Liver (tissue), 3 donors: ENCODE results near the gene CDH23.

ENCODE experiments used
- CTCF ChIP-seq: fragments of 150-350 bp; IDR thresholded peaks from 2 replicates; pipeline ENCODE4 v1.5.1; 2017; ENCODE audit warnings: improper control_type of control experiment, low read depth, low read length; ENCODE audit not compliant: missing input control
- FOXA1 ChIP-seq: IDR thresholded peaks from 2 replicates; pipeline ENCODE4 v1.6.1; 2016; ENCODE audit warnings: antibody characterized with exemption
- RAD21 ChIP-seq, 2 donors: IDR thresholded peaks; 2 replicates each; pipeline ENCODE4 v1.6.1; 2016; ENCODE audit warnings: antibody characterized with exemption in 2 of 2, mild to moderate bottlenecking in 2 of 2
- REST ChIP-seq: IDR thresholded peaks from 2 replicates; pipeline ENCODE4 v1.6.1; 2016; ENCODE audit warnings: antibody characterized with exemption, mild to moderate bottlenecking
- YY1 ChIP-seq: IDR thresholded peaks from 2 replicates; pipeline ENCODE4 v1.6.1; 2016; ENCODE audit warnings: antibody characterized with exemption, mild to moderate bottlenecking
- TF ChIP-seq, protein P1 (sequence below): IDR thresholded peaks from 2 replicates; pipeline ENCODE4 v1.6.1; 2016; ENCODE audit warnings: antibody characterized with exemption
- donor health status: healthy.
- donor health status: healthy.

DNA sequence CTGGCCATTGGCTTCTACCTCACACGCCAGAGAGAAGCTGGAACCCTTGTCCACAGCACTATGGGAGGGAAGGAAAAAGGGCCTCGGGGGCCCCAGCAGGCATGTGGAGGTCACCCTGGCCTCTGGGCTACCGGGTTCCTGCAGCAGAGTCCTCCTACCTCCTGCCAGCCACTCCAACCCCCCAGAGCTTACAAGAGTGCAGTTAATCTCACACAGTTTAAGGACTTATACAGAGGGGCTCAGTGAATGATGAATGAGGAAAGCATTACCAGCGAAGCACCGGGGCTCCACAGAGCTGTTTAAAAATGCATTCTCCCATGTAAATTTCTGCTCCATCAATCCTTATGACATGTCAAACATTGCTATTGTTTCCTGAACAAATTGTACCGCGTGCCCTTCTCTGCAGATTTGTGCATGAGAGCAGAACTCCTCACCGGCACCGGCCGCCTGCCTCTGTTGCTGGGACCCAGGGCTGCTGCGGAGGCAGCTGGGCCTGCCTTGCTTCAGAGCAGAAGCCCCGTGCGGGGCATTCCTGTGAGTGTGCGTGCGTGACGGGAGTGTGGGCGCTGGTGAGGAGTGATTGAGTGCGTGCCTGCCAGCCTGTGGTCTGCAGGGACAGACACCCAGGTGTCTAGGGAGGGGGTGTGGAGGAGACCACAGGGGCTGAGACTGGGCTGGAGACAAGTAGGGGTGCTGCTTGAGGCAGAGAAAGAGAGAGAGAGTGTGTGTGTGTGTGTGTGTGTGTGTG, 270.1 kb downstream of the CDH23 start:
- TF ChIP-seq REST, result no peak
- TF ChIP-seq, protein P1, sequence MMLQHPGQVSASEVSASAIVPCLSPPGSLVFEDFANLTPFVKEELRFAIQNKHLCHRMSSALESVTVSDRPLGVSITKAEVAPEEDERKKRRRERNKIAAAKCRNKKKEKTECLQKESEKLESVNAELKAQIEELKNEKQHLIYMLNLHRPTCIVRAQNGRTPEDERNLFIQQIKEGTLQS, result no peak
- TF ChIP-seq CTCF, result no peak
- TF ChIP-seq FOXA1, result no peak
- no peak for TF ChIP-seq YY1
- no peak for TF ChIP-seq RAD21 (IDR thresholded peaks at IDR 0.05)
